Neural cell (in vitro differentiated cells): Measurements from ENCODE around the gene METAP1D. TPM values are rescaled to one million over a fixed set of nuclear protein-coding genes. Genes with fewer than 3 reads are reported as not detected.

Experiments
- H2AFZ ChIP-seq: fragments of 200-600, 300-800 bp; sonication (generic), shearing (Covaris generic); 2 replicates; pipeline ENCODE4 v1.6.0; 2014; ENCODE audit warnings: low read depth, mild to moderate bottlenecking, antibody characterized with exemption, low read length, moderate library complexity
- H3F3A ChIP-seq: fragments of 200-600 bp; shearing (Covaris generic); 2 replicates; pipeline ENCODE4 v1.6.1; 2016; ENCODE audit warnings: mild to moderate bottlenecking, moderate library complexity, mixed read lengths, antibody characterized with exemption, low read length; ENCODE audit not compliant: insufficient read depth, poor library complexity, severe bottlenecking
- H3K27ac ChIP-seq: fragments of 200-600, 300-800 bp; sonication (generic), shearing (Covaris generic); 2 replicates; pipeline ENCODE4 v1.5.1; 2014; ENCODE audit warnings: mild to moderate bottlenecking, low read length, moderate library complexity
- H3K27me3 ChIP-seq: fragments of 300-800, 200-600 bp; sonication (generic), shearing (Covaris generic); 2 replicates; pipeline ENCODE4 v1.6.0; 2014; ENCODE audit warnings: mild to moderate bottlenecking, low read depth, low read length, moderate library complexity; ENCODE audit not compliant: insufficient read depth
- H3K36me3 ChIP-seq: fragments of 300-800, 200-600 bp; sonication (generic), shearing (Covaris generic); 2 replicates; pipeline ENCODE4 v1.5.1; 2014; ENCODE audit warnings: mild to moderate bottlenecking, antibody characterized with exemption, low read length, moderate library complexity; ENCODE audit not compliant: insufficient read depth
- H3K4me2 ChIP-seq: fragments of 300-800, 200-600 bp; sonication (generic), shearing (Covaris generic); 2 replicates; pipeline ENCODE4 v1.6.0; 2014; ENCODE audit warnings: mild to moderate bottlenecking, low read length
- H3K4me3 ChIP-seq: fragments of 300-800, 200-600 bp; sonication (generic), shearing (Covaris generic); 2 replicates; pipeline ENCODE4 v1.5.1; 2014; ENCODE audit warnings: mild to moderate bottlenecking, low read length, moderate library complexity
- H3K79me2 ChIP-seq: fragments of 200-600 bp; shearing (Covaris generic); replicated peaks from 2 replicates; pipeline ENCODE4 v1.6.0; 2014; ENCODE audit warnings: mild to moderate bottlenecking, low read length, moderate library complexity; ENCODE audit not compliant: insufficient read depth
- H3K9ac ChIP-seq: fragments of 300-800, 200-600 bp; sonication (generic), shearing (Covaris generic); 2 replicates; pipeline ENCODE4 v1.6.1; 2016; ENCODE audit warnings: mild to moderate bottlenecking, low read length, mixed read lengths
- H3K9me2 ChIP-seq: fragments of 200-600 bp; shearing (Covaris generic); 2 replicates; pipeline ENCODE4 v1.6.1; 2016; ENCODE audit warnings: mild to moderate bottlenecking, low read length, mixed read lengths; ENCODE audit not compliant: insufficient read depth
- H3K9me3 ChIP-seq: fragments of 200-600, 300-800 bp; sonication (generic), shearing (Covaris generic); 2 replicates; pipeline ENCODE4 v1.6.1; 2016; ENCODE audit warnings: mild to moderate bottlenecking, mixed run types, low read length, moderate library complexity, mixed read lengths
- H4K20me1 ChIP-seq: fragments of 200-600 bp; shearing (Covaris generic); 2 replicates; pipeline ENCODE4 v1.6.1; 2016; ENCODE audit warnings: mild to moderate bottlenecking, mixed run types; ENCODE audit not compliant: insufficient read depth
- EP300 ChIP-seq: fragments of 450-650 bp; conservative IDR thresholded peaks from 2 replicates; pipeline ENCODE4 v1.6.1; 2014; ENCODE audit warnings: antibody characterized with exemption, mild to moderate bottlenecking, moderate library complexity; ENCODE audit not compliant: poor library complexity, severe bottlenecking
- EZH2 ChIP-seq: fragments of 200-600, 300-800 bp; shearing (Covaris generic), sonication (generic); IDR thresholded peaks from 2 replicates; pipeline ENCODE4 v1.6.1; 2014; ENCODE audit warnings: antibody characterized with exemption, low read length, borderline replicate concordance, mild to moderate bottlenecking; ENCODE audit not compliant: insufficient read depth, poor library complexity, severe bottlenecking
- MXI1 ChIP-seq: fragments of 450-650 bp; conservative IDR thresholded peaks from 2 replicates; pipeline ENCODE4 v1.6.1; 2014; ENCODE audit warnings: antibody characterized with exemption, mild to moderate bottlenecking; ENCODE audit not compliant: poor library complexity, severe bottlenecking
- POLR2AphosphoS5 ChIP-seq: IDR thresholded peaks from 2 replicates; pipeline ENCODE4 v1.6.1; 2012
- RAD21 ChIP-seq: fragments of 450-650 bp; conservative IDR thresholded peaks from 2 replicates; pipeline ENCODE4 v1.6.1; 2014; ENCODE audit warnings: antibody characterized with exemption, mild to moderate bottlenecking, moderate library complexity
- SMC3 ChIP-seq: fragments of 450-650 bp; conservative IDR thresholded peaks from 2 replicates; pipeline ENCODE4 v1.6.1; 2014; ENCODE audit warnings: antibody characterized with exemption, mild to moderate bottlenecking, moderate library complexity; ENCODE audit not compliant: poor library complexity
- TAF1 ChIP-seq: IDR thresholded peaks from 2 replicates; pipeline ENCODE4 v1.6.1; 2012; ENCODE audit warnings: low read depth
- polyA plus RNA-seq: library from polyadenylated mRNA; depleted of rRNA; stranded (reverse); fragments of >200 nt; gene quantifications from 2 replicates; pipeline ENCODE4 v1.2.3, GENCODE V29; 2014
- TF ChIP-seq, protein P1 (sequence below): fragments of 450-650 bp; IDR thresholded peaks from 2 replicates; pipeline ENCODE4 v1.5.1; 2014; ENCODE audit warnings: antibody characterized with exemption, mild to moderate bottlenecking, moderate library complexity; ENCODE audit not compliant: poor library complexity, severe bottlenecking
- TF ChIP-seq, protein P2 (sequence below): IDR thresholded peaks from 2 replicates; pipeline ENCODE4 v1.6.1; 2012; ENCODE audit warnings: borderline replicate concordance

METAP1D gene
- polyA plus RNA-seq, 1 donor from 2014 or later: 5.4 TPM

DNA sequence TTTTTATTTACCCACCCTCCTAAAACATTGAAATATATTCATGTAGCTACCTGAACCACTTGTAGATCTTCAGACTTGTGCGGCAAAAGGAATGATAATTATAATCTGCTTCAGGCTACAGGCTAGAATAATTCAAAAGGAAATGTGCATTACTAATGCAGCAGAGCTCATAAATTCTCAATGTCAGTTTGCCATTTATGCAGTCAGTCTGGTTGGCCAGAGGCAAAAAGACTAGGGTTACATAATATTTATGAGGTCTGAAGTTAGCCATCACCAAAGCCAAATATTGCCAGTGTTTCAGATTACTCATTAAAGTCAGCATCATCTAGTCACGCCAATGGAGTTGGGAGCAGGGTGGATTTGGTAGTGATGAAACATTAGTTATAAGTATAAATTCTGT lies 38.9 kb downstream of the METAP1D start:
- H3K9me2 ChIP-seq: no peaks in the 10 kb centered on the region
- no peak overlapping the region for H3K4me2 ChIP-seq
- TF ChIP-seq MXI1 (no peak), TAF1 (no peak), SMC3 (no peak), POLR2AphosphoS5 (no peak), EZH2 (no peak), EP300 (no peak), RAD21 (no peak)
- TF ChIP-seq, protein P1, sequence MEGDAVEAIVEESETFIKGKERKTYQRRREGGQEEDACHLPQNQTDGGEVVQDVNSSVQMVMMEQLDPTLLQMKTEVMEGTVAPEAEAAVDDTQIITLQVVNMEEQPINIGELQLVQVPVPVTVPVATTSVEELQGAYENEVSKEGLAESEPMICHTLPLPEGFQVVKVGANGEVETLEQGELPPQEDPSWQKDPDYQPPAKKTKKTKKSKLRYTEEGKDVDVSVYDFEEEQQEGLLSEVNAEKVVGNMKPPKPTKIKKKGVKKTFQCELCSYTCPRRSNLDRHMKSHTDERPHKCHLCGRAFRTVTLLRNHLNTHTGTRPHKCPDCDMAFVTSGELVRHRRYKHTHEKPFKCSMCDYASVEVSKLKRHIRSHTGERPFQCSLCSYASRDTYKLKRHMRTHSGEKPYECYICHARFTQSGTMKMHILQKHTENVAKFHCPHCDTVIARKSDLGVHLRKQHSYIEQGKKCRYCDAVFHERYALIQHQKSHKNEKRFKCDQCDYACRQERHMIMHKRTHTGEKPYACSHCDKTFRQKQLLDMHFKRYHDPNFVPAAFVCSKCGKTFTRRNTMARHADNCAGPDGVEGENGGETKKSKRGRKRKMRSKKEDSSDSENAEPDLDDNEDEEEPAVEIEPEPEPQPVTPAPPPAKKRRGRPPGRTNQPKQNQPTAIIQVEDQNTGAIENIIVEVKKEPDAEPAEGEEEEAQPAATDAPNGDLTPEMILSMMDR: no peak
- TF ChIP-seq, protein P2, sequence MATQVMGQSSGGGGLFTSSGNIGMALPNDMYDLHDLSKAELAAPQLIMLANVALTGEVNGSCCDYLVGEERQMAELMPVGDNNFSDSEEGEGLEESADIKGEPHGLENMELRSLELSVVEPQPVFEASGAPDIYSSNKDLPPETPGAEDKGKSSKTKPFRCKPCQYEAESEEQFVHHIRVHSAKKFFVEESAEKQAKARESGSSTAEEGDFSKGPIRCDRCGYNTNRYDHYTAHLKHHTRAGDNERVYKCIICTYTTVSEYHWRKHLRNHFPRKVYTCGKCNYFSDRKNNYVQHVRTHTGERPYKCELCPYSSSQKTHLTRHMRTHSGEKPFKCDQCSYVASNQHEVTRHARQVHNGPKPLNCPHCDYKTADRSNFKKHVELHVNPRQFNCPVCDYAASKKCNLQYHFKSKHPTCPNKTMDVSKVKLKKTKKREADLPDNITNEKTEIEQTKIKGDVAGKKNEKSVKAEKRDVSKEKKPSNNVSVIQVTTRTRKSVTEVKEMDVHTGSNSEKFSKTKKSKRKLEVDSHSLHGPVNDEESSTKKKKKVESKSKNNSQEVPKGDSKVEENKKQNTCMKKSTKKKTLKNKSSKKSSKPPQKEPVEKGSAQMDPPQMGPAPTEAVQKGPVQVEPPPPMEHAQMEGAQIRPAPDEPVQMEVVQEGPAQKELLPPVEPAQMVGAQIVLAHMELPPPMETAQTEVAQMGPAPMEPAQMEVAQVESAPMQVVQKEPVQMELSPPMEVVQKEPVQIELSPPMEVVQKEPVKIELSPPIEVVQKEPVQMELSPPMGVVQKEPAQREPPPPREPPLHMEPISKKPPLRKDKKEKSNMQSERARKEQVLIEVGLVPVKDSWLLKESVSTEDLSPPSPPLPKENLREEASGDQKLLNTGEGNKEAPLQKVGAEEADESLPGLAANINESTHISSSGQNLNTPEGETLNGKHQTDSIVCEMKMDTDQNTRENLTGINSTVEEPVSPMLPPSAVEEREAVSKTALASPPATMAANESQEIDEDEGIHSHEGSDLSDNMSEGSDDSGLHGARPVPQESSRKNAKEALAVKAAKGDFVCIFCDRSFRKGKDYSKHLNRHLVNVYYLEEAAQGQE: no peak

DNA sequence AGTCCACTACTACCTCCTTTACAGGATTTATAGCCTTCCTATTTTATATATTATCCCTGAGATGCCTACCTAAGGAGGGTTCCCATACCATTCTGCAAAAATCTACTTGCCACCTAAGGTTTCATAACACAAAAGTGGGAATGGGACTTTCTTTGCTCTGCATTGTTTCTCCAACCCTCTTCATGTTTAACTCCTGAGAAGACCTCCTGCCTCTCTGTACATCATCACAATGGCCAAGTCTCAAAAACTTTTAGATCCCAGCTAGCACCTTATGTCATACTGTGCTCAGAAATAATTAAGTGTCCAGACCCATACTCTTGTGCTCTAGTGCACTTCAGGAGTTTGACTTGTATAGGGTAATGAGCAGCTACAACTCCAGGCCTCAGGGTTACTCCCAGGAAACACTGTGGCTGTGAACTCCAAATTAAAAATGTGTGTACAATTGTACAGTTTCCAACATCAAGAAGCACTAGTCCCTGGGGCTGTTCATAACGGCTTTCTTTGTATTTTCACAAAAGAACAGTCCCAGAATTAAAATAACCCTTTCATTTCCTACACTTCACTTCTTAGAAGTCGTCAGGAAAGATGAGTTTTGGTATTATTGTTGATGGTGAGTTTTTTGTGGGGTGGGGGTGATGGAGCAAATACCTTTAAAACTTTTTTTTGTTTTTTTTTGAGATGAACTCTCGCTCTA lies 39.4 kb downstream of the METAP1D start:
- Histone ChIP-seq H3K27me3 (no peaks in the 10 kb centered on the region), H3K4me2 (no peak overlapping the region), H4K20me1 (no peaks in the 10 kb centered on the region), H3K4me3 (no peak overlapping the region), H3F3A (no peaks in the 10 kb centered on the region), H3K27ac (no peak overlapping the region), H2AFZ (no peak overlapping the region), H3K36me3 (no peaks in the 10 kb centered on the region), H3K9me2 (no peaks in the 10 kb centered on the region), H3K79me2 (no peaks in the 10 kb centered on the region), H3K9ac (no peak overlapping the region), H3K9me3 (no peaks in the 10 kb centered on the region)
- no peak for TF ChIP-seq MXI1
- no peak for TF ChIP-seq SMC3
- TF ChIP-seq, protein P1: no peak
- no peak for TF ChIP-seq EZH2
- no peak for TF ChIP-seq RAD21
- no peak for TF ChIP-seq POLR2AphosphoS5
- TF ChIP-seq TAF1: no peak
- TF ChIP-seq EP300: no peak
- TF ChIP-seq, protein P2: no peak

More for the DNA sequence above, 38.9 kb downstream of the METAP1D start:
- H3K9ac ChIP-seq: no peak overlapping the region
- H3K4me3 ChIP-seq: no peak overlapping the region
- H3K27ac ChIP-seq: no peak overlapping the region
- H4K20me1 ChIP-seq: no peaks in the 10 kb centered on the region
- H2AFZ ChIP-seq: no peak overlapping the region
- no peaks in the 10 kb centered on the region for H3K9me3 ChIP-seq
- no peaks in the 10 kb centered on the region for H3K79me2 ChIP-seq
- no peaks in the 10 kb centered on the region for H3K36me3 ChIP-seq
- H3K27me3 ChIP-seq: no peaks in the 10 kb centered on the region
- no peaks in the 10 kb centered on the region for H3F3A ChIP-seq
